Hindlimb muscle (tissue), 1 donor: Measurements from ENCODE around the gene KCNE2. TPM values are rescaled to one million over a fixed set of nuclear protein-coding genes. Genes with fewer than 3 reads are reported as not detected.
"Not testable (repeated sequence)": the region's sequence is repeated elsewhere in the genome, so short reads cannot be mapped to it uniquely, and the experiment has no call there.

ENCODE experiments used
- DNase-seq: peaks from one replicate; pipeline ENCODE4 v3.0.0-alpha.2; 2013
- polyA plus RNA-seq: library from polyadenylated mRNA; unstranded; fragments of 120-200 nt; gene quantifications from one replicate; pipeline ENCODE4 v1.2.1, GENCODE V29; 2013; ENCODE audit not compliant: insufficient read length

Gene KCNE2
- polyA plus RNA-seq, 1 donor, result 0.75 TPM

- no peak for DNase-seq
Measured at GRCh38 chr21:34354836-34355235, 9.0 kb upstream of the KCNE2 start.

- DNase-seq, result no peak
Measured at GRCh38 chr21:34355570-34355969, 8.2 kb upstream of the KCNE2 start.

GRCh38 chr21:34357889-34358288, 5.9 kb upstream of the KCNE2 start:
- no peak for DNase-seq

- no peak for DNase-seq
Measured at GRCh38 chr21:34358866-34359265, 4.9 kb upstream of the KCNE2 start.

GRCh38 chr21:34360488-34361241, 3.1 kb upstream of the KCNE2 start:
- no peak for DNase-seq

GRCh38 chr21:34362136-34362444, 1.7 kb upstream of the KCNE2 start:
- DNase-seq, result no peak

- no peak for DNase-seq
Measured at GRCh38 chr21:34362670-34363069, 1.1 kb upstream of the KCNE2 start.

- no peak for DNase-seq
Measured at GRCh38 chr21:34364921-34365320, 1.1 kb downstream of the KCNE2 start.

- DNase-seq, result no peak
Measured at GRCh38 chr21:34365809-34366208, 2.0 kb downstream of the KCNE2 start.

- DNase-seq, result no peak
Measured at GRCh38 chr21:34367320-34367935, 3.6 kb downstream of the KCNE2 start.

GRCh38 chr21:34369741-34370140, 5.9 kb downstream of the KCNE2 start:
- no peak for DNase-seq

GRCh38 chr21:34372321-34372720, 8.5 kb downstream of the KCNE2 start:
- no peak for DNase-seq

- DNase-seq, result not testable (repeated sequence)
Measured at GRCh38 chr21:34374462-34374861, 10.7 kb downstream of the KCNE2 start.

- not testable (repeated sequence) for DNase-seq
Measured at GRCh38 chr21:34374940-34375618, 11.3 kb downstream of the KCNE2 start, which contains the start of gene SMIM11. SMIM11 (plus strand) TSS chr21:34375507; CDS start chr21:34379505, 3,998 bp downstream.

GRCh38 chr21:34375619-34375972, 11.8 kb downstream of the KCNE2 start:
- DNase-seq, result not testable (repeated sequence)

GRCh38 chr21:34383138-34383537, 19.3 kb downstream of the KCNE2 start:
- DNase-seq, result not testable (repeated sequence)

GRCh38 chr21:34383724-34384415, 20.1 kb downstream of the KCNE2 start:
- DNase-seq, result not testable (repeated sequence)

- not testable (repeated sequence) for DNase-seq
Measured at GRCh38 chr21:34400522-34400921, 36.7 kb downstream of the KCNE2 start.

GRCh38 chr21:34404742-34405141, 40.9 kb downstream of the KCNE2 start:
- not testable (repeated sequence) for DNase-seq

- DNase-seq, result not testable (repeated sequence)
Measured at GRCh38 chr21:34405686-34406085, 41.9 kb downstream of the KCNE2 start.

- DNase-seq, result not testable (repeated sequence)
Measured at GRCh38 chr21:34406102-34406501, 42.3 kb downstream of the KCNE2 start.

GRCh38 chr21:34406676-34407075, 42.9 kb downstream of the KCNE2 start:
- not testable (repeated sequence) for DNase-seq

- not testable (repeated sequence) for DNase-seq
Measured at GRCh38 chr21:34407294-34407693, 43.5 kb downstream of the KCNE2 start.
